Measurements from ENCODE around the gene TSEN54.

TSEN54 gene

GRCh38 chr17:75557852-75558665 is 41.7 kb downstream of the TSEN54 start:
- no peaks in the 10 kb centered on the region for H3K9me2 ChIP-seq (replicated peaks; ENCODE audit: insufficient read depth, low read length)
- H3F3A ChIP-seq (ENCODE audit: insufficient read depth) = no peaks in the 10 kb centered on the region
- no peak overlapping the region for H3K4me3 ChIP-seq (ENCODE audit: insufficient read depth, low read length, poor library complexity, severe bottlenecking)
- H2AFZ ChIP-seq (ENCODE audit: low read depth, low read length, severe bottlenecking) = no peak overlapping the region
- no peaks in the 10 kb centered on the region for H4K20me1 ChIP-seq (ENCODE audit: low read depth, low read length)
- H3K9ac ChIP-seq (ENCODE audit: low read length) = no peak overlapping the region
- H3K9me3 ChIP-seq (ENCODE audit: insufficient read depth, low read length) = no peaks in the 10 kb centered on the region
- no peaks in the 10 kb centered on the region for H3K27me3 ChIP-seq (ENCODE audit: low read length)
- H3K79me2 ChIP-seq (ENCODE audit: insufficient read depth, low read length) = no peaks in the 10 kb centered on the region
- TF ChIP-seq EZH2phosphoT487 (conservative IDR thresholded peaks at IDR 0.05; ENCODE audit: low read length) = no peak
- TF ChIP-seq, protein P1, sequence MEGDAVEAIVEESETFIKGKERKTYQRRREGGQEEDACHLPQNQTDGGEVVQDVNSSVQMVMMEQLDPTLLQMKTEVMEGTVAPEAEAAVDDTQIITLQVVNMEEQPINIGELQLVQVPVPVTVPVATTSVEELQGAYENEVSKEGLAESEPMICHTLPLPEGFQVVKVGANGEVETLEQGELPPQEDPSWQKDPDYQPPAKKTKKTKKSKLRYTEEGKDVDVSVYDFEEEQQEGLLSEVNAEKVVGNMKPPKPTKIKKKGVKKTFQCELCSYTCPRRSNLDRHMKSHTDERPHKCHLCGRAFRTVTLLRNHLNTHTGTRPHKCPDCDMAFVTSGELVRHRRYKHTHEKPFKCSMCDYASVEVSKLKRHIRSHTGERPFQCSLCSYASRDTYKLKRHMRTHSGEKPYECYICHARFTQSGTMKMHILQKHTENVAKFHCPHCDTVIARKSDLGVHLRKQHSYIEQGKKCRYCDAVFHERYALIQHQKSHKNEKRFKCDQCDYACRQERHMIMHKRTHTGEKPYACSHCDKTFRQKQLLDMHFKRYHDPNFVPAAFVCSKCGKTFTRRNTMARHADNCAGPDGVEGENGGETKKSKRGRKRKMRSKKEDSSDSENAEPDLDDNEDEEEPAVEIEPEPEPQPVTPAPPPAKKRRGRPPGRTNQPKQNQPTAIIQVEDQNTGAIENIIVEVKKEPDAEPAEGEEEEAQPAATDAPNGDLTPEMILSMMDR (IDR thresholded peaks at IDR 0.05; ENCODE audit: insufficient read depth, low read length, poor library complexity, severe bottlenecking) = no peak
- H3K4me2 ChIP-seq (ENCODE audit: low read depth, low read length, poor library complexity, severe bottlenecking) = no peak overlapping the region
- H3K27ac ChIP-seq (ENCODE audit: low read depth, low read length) = no peak overlapping the region
- H3K36me3 ChIP-seq (ENCODE audit: low read length) = no peaks in the 10 kb centered on the region

- Histone ChIP-seq H3F3A (ENCODE audit: insufficient read depth) (no peaks in the 10 kb centered on the region), H2AFZ (ENCODE audit: low read depth, low read length, severe bottlenecking) (no peak overlapping the region), H3K27me3 (ENCODE audit: low read length) (no peaks in the 10 kb centered on the region), H3K4me2 (ENCODE audit: low read depth, low read length, poor library complexity, severe bottlenecking) (no peak overlapping the region), H3K9ac (ENCODE audit: low read length) (no peak overlapping the region), H3K9me2 (replicated peaks; ENCODE audit: insufficient read depth, low read length) (no peaks in the 10 kb centered on the region), H3K9me3 (ENCODE audit: insufficient read depth, low read length) (no peaks in the 10 kb centered on the region), H3K36me3 (ENCODE audit: low read length) (no peaks in the 10 kb centered on the region), H4K20me1 (ENCODE audit: low read depth, low read length) (no peaks in the 10 kb centered on the region), H3K27ac (ENCODE audit: low read depth, low read length) (no peak overlapping the region), H3K4me3 (ENCODE audit: insufficient read depth, low read length, poor library complexity, severe bottlenecking) (no peak overlapping the region), H3K79me2 (ENCODE audit: insufficient read depth, low read length) (no peaks in the 10 kb centered on the region)
- TF ChIP-seq, protein P1 (IDR thresholded peaks at IDR 0.05; ENCODE audit: insufficient read depth, low read length, poor library complexity, severe bottlenecking) = no peak
- TF ChIP-seq EZH2phosphoT487 (conservative IDR thresholded peaks at IDR 0.05; ENCODE audit: low read length) = no peak
These were observed 42.6 kb downstream of the TSEN54 start for GRCh38 chr17:75558666-75559530.

- Histone ChIP-seq H3K27ac (ENCODE audit: low read depth, low read length) (no peak overlapping the region), H3F3A (ENCODE audit: insufficient read depth) (no peaks in the 10 kb centered on the region)
- TF ChIP-seq, protein P1 (IDR thresholded peaks at IDR 0.05; ENCODE audit: insufficient read depth, low read length, poor library complexity, severe bottlenecking) = no peak
- TF ChIP-seq EZH2phosphoT487 (conservative IDR thresholded peaks at IDR 0.05; ENCODE audit: low read length) = no peak
These were observed 43.7 kb downstream of the TSEN54 start for GRCh38 chr17:75559958-75560533.

More at GRCh38 chr17:75559958-75560533, 43.7 kb downstream of the TSEN54 start:
- Histone ChIP-seq H2AFZ (ENCODE audit: low read depth, low read length, severe bottlenecking) (no peak overlapping the region), H3K4me3 (ENCODE audit: insufficient read depth, low read length, poor library complexity, severe bottlenecking) (no peak overlapping the region), H3K9me3 (ENCODE audit: insufficient read depth, low read length) (no peaks in the 10 kb centered on the region), H3K9me2 (replicated peaks; ENCODE audit: insufficient read depth, low read length) (no peaks in the 10 kb centered on the region), H4K20me1 (ENCODE audit: low read depth, low read length) (no peaks in the 10 kb centered on the region), H3K4me2 (ENCODE audit: low read depth, low read length, poor library complexity, severe bottlenecking) (no peak overlapping the region), H3K36me3 (ENCODE audit: low read length) (no peaks in the 10 kb centered on the region), H3K27me3 (ENCODE audit: low read length) (no peaks in the 10 kb centered on the region), H3K79me2 (ENCODE audit: insufficient read depth, low read length) (no peaks in the 10 kb centered on the region), H3K9ac (ENCODE audit: low read length) (no peak overlapping the region)
